Stimulated activated memory B cell treated with anti-CD40 and anti-IgM and Interleukin-4, amounts not matched to agents 10 μg/mL and 1 μg/mL and 100 μg/mL, for 72 hours (primary cell): Measurements from ENCODE around the gene MBOAT2.
"Not testable (repeated sequence)": the region's sequence is repeated elsewhere in the genome, so short reads cannot be mapped to it uniquely, and the experiment has no call there.

Experiments used
- ATAC-seq: fragments of 150-1000 bp; cut with Tn5 transposase; 2 replicates; pipeline ENCODE4 v1.10.0; 2021
- H3K27ac Mint-ChIP-seq: one replicate; pipeline ENCODE4 v1.8.0; 2022; ENCODE audit warnings: mild to moderate bottlenecking, mixed read lengths
- H3K27me3 Mint-ChIP-seq: one replicate; pipeline ENCODE4 v1.8.0; 2022; ENCODE audit warnings: mixed read lengths
- H3K36me3 Mint-ChIP-seq: one replicate; pipeline ENCODE4 v1.8.0; 2022; ENCODE audit warnings: mixed read lengths
- H3K4me1 Mint-ChIP-seq: one replicate; pipeline ENCODE4 v1.8.0; 2022; ENCODE audit warnings: mixed read lengths
- H3K4me3 Mint-ChIP-seq: one replicate; pipeline ENCODE4 v1.8.0; 2022; ENCODE audit warnings: mild to moderate bottlenecking, moderate library complexity, mixed read lengths
- H3K9me3 Mint-ChIP-seq: one replicate; pipeline ENCODE4 v1.8.0; 2022; ENCODE audit warnings: mixed read lengths

Gene MBOAT2

DNA sequence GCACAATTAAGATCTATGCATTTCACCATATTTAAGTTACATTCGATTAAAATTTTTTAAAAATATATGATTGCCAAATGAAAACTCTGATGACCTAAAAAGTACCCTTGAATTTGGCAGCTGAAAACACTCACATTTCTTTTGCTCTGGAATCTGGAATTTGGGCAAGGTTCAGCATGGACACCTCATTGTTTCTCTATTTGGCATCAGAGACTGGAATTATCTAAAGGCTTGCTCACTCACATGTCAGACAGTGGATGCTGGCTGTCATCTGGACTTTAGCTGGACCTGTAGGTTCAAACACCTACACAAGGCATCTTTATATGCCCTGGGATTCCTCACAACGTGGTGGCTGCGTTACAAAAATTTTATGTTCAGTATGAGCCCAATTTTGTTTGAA is 16.1 kb downstream of the MBOAT2 start:
- Mint-ChIP-seq H3K27me3 (peaks cover 7% of the 10 kb centered on the region), H3K4me3 (no peak overlapping the region), H3K27ac (no peak overlapping the region), H3K4me1 (peaks cover 16% of the 10 kb centered on the region), H3K36me3 (no peaks in the 10 kb centered on the region), H3K9me3 (no peaks in the 10 kb centered on the region)
- ATAC-seq: no peak

DNA sequence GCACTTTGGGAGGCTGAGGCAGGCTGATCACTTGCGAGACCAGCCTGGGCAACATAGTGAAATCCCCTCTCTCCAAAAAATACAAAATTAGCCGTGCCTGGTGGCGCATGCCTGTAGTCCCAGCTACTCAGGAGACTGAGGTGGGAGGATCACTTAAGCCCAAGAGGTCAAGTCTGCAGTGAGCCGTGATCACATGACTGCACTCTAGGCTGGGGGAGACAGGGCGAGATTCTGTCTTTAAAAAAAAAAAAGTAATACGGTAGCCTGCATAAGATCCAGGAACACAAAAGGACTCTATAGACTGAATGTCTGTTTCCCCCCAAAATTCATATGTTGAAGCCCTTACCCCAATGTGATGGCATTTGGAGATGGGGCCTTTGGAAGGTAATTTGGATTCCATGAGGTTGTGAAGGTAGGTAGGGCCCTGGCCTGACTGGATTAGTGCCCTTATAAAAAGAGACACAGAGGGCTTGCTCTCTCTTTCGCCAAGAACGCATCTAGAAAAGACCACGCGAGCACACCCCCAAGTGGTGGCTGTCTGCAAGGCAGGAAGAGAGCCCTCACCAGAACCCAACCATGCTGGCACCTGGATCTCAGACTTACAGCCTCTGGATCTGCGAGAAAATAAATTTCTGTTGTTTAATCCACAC is 17.0 kb downstream of the MBOAT2 start:
- Mint-ChIP-seq H3K27ac (no peak overlapping the region), H3K4me3 (no peak overlapping the region)
- no peak for ATAC-seq

DNA sequence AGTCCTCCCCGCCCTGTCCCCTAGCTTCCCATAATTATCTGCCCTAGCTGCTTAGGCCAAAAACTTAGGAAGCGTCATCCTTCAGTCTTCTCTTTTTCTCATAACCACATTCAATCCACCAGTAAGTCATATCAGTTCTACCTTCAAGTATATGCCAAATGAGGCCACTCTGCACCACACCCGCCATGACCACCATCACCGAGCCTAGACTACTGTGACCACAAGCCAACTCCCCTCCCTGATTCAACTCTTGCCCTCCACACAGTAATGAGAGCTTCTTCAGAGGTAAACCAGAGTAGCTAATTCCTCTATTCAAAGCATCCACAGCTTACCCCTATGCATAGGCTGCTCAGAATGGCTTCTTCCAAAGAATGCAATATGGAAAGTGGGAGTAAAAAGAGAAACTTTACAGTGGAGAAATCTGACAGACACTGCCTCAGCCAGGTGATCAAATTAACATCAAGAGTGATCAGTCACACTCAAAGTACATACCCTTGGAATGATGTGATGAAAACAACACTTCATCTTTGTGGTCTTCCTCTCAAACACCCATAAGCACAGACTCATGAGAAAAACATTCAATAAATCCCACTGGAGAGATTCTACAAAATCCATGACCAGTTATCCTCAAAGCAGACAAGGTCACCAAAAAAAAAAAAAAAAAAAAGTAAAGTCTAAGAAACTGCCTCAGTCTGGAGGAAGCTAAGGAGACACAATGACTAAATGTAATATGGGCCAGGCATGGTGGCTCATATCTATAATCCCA is 17.7 kb downstream of the MBOAT2 start:
- Mint-ChIP-seq H3K27me3 (no peaks in the 10 kb centered on the region), H3K27ac (no peak overlapping the region), H3K4me3 (no peak overlapping the region), H3K9me3 (no peaks in the 10 kb centered on the region), H3K4me1 (peaks cover 16% of the 10 kb centered on the region), H3K36me3 (no peaks in the 10 kb centered on the region)
- ATAC-seq: peak; percentile 62

More for the DNA sequence above, 17.0 kb downstream of the MBOAT2 start:
- Mint-ChIP-seq H3K4me1 (peaks cover 16% of the 10 kb centered on the region), H3K36me3 (no peaks in the 10 kb centered on the region), H3K9me3 (no peaks in the 10 kb centered on the region), H3K27me3 (peaks cover under 1% of the 10 kb centered on the region)

DNA sequence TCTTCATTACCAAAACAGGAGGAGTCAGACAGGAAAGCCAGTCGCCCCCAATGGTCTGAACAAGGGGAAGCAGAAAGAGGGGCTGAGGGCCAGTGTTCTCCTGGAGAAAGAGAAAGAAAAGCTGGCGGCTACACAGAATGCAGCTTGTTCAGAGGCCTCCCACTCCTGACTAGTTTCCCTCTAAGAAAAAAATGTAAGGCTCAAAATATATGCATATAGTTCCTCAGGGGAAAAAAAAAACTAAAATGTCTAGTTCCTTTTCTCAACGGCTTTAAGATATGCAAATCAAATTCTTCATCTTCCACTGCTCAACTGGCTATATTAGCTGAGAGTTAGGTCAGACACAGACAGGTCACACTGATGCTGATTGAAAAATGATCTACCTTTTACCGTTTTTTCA is 18.6 kb downstream of the MBOAT2 start:
- ATAC-seq: peak; percentile 65
- H3K36me3 Mint-ChIP-seq: no peaks in the 10 kb centered on the region
- no peaks in the 10 kb centered on the region for H3K27me3 Mint-ChIP-seq
- H3K4me1 Mint-ChIP-seq: peaks cover 16% of the 10 kb centered on the region
- H3K9me3 Mint-ChIP-seq: no peaks in the 10 kb centered on the region
- peak overlapping the region; percentile 21 for H3K4me3 Mint-ChIP-seq
- no peak overlapping the region for H3K27ac Mint-ChIP-seq

DNA sequence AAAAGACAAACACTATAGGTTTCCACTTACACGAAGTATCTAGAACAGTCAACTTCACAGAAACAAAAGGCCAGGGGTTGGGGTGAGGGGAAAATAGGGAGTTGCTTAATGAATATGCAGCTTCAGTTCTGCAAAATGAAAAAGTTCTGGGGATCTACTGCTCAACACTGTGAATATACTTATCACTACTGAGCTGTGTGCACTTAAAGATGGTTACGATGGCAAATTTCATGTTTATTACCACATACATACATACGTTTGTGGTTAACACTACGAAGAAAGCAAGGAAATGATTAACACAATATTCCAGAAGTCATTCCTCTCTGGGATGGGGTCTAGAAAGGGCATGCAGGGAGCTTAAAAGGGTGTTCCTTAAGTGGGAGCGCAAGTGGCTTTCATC is 19.3 kb downstream of the MBOAT2 start:
- peak; percentile 68 for ATAC-seq
- peaks cover 16% of the 10 kb centered on the region for H3K4me1 Mint-ChIP-seq

DNA sequence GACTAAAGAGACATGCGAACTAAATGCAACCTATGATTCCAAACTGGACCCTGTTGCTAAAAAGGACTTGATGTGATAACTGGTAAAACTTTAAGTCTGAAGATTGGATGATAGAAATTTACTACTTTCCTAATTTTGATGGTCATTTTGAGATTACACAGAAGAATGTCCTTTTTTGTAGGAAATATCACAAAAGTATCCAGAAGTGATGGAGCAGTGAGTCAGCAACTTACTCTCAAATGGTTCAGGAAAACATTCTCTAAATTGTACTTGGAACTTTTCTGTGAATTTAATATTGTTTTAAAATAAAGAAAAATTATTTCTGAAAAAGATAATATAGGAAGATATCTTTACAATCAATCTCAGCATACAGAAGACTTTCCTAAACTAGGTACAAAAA is 19.9 kb downstream of the MBOAT2 start:
- Mint-ChIP-seq H3K27me3 (no peaks in the 10 kb centered on the region), H3K4me1 (peaks cover 16% of the 10 kb centered on the region), H3K9me3 (no peaks in the 10 kb centered on the region), H3K4me3 (no peak overlapping the region), H3K36me3 (no peaks in the 10 kb centered on the region), H3K27ac (no peak overlapping the region)
- ATAC-seq: no peak

More for the DNA sequence above, 19.3 kb downstream of the MBOAT2 start:
- Mint-ChIP-seq H3K27me3 (no peaks in the 10 kb centered on the region), H3K4me3 (no peak overlapping the region), H3K36me3 (no peaks in the 10 kb centered on the region), H3K9me3 (no peaks in the 10 kb centered on the region), H3K27ac (no peak overlapping the region)

DNA sequence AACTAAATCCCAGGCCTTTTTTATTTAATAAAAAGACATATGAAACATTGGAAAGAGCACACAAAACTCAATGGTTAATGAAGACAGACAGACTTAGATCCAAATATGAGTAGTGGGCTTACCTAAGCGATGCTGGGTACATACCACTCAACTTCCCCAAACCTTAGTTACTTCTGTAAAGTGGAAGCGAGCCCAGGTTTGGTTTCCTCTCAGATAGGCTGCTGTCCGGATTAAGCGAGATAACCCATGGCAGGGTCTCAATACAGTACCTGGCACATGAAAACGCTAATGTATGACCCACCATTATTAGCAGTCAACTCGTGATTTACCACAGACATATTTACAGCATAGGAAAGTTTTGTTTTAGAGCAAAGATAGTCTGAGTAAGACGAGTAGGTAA is 21.6 kb downstream of the MBOAT2 start:
- Mint-ChIP-seq H3K4me1 (peaks cover 16% of the 10 kb centered on the region), H3K36me3 (no peaks in the 10 kb centered on the region), H3K9me3 (no peaks in the 10 kb centered on the region), H3K27ac (no peak overlapping the region), H3K27me3 (no peaks in the 10 kb centered on the region), H3K4me3 (no peak overlapping the region)
- ATAC-seq: no peak

DNA sequence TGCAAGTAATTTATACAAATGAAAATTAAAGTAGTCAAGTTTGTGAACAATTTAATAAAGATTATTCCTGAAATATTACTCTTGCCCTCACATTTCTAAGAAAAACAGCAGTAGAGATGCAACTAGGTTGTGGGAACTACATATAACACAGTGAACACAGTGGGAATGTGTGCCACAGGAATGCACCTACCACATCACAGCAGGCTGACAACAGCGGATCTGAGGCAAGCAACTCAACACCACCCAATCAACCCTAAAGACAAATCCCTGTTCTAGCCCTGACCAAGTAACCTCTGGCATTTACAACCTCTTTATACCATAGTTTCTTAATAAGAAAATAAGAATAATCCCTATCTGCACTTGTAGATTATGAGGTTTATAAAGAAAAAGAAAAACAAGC is 23.4 kb downstream of the MBOAT2 start:
- H3K36me3 Mint-ChIP-seq: no peaks in the 10 kb centered on the region
- ATAC-seq: no peak
- no peak overlapping the region for H3K4me3 Mint-ChIP-seq
- peaks cover 10% of the 10 kb centered on the region for H3K4me1 Mint-ChIP-seq
- H3K27ac Mint-ChIP-seq: no peak overlapping the region
- H3K9me3 Mint-ChIP-seq: no peaks in the 10 kb centered on the region
- H3K27me3 Mint-ChIP-seq: no peaks in the 10 kb centered on the region

DNA sequence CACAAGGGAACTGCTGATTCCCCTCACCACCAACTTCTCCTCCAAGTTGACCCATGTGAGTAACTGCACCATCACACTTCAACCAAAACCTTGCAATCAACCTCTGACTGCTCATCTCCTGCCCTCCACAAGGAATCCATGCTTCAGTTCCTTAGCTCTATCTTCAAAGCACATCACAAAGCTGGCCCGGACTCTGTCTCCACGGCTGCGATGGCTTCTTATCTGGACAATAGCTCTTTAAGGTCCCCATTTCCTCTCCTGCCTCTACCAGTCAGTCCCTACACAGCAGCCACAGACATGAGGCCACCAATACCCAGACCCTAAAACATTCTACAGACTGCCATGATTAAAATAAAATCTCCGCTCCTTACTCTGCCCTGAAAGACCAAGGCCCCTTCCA is 25.7 kb downstream of the MBOAT2 start:
- H3K27ac Mint-ChIP-seq: no peak overlapping the region

DNA sequence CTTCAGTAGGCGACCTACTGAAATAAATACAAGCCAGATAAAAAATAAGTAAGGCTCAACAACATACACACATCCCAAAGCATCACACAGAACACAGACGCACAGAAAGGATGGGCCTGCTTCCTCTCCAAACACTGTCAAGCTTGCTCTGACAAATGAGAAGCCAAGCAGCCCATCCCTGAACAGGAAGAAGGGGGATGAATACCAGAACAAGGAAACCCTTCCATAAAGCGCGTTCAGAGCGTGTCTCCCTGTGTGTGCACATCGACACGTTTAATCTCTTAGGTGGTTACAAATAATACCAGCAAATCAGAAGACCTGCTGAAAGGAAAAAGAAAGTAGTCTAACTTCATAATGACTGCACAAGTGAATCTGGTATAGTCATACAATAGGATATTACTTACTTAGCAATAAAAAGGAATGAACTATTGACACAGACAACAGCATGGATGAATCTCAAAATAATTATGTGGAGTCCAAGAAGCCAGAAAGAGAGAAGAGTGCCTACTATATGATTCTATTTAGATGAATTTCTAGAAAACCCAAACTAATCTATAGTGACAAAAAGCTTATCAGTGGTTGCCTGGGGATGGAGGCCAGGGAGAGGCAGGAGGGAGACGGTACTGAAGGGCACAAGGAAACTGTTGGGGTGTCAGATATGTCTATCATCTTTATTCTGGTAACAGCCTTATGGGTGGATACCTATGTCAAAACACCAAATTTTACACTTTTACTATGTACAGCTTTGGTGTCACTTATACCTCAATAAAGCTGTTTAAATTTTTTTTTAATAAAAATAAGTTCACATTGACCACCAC is 26.8 kb downstream of the MBOAT2 start:
- no peak for ATAC-seq
- H3K9me3 Mint-ChIP-seq: no peaks in the 10 kb centered on the region
- H3K36me3 Mint-ChIP-seq: no peaks in the 10 kb centered on the region
- H3K4me1 Mint-ChIP-seq: no peaks in the 10 kb centered on the region
- no peak overlapping the region for H3K27ac Mint-ChIP-seq
- no peaks in the 10 kb centered on the region for H3K27me3 Mint-ChIP-seq
- no peak overlapping the region for H3K4me3 Mint-ChIP-seq

More for the DNA sequence above, 25.7 kb downstream of the MBOAT2 start:
- Mint-ChIP-seq H3K36me3 (no peaks in the 10 kb centered on the region), H3K4me1 (no peaks in the 10 kb centered on the region), H3K4me3 (no peak overlapping the region), H3K27me3 (no peaks in the 10 kb centered on the region), H3K9me3 (no peaks in the 10 kb centered on the region)
- no peak for ATAC-seq

DNA sequence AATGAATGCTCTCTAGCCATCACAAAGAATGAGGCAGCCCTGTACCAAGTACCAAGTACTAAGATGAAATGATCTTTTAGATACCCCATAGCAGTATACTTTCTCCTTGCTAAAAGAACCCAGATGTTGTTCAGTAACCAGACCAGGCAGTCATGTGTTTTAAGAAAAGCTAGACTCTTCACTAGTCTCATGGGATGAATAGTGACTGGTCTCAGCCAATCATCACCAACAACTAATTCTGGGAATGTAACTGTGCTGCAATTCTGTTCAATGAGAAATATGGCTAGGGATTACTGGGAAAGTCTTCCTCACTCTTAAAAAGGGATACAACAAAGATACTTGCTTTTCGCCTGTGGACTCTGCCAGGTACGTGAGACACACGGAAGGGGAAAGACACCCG is 29.5 kb downstream of the MBOAT2 start:
- H3K36me3 Mint-ChIP-seq: no peaks in the 10 kb centered on the region
- no peak overlapping the region for H3K27ac Mint-ChIP-seq
- H3K4me1 Mint-ChIP-seq: no peaks in the 10 kb centered on the region
- ATAC-seq: no peak
- no peak overlapping the region for H3K4me3 Mint-ChIP-seq
- no peaks in the 10 kb centered on the region for H3K27me3 Mint-ChIP-seq
- H3K9me3 Mint-ChIP-seq: no peaks in the 10 kb centered on the region

DNA sequence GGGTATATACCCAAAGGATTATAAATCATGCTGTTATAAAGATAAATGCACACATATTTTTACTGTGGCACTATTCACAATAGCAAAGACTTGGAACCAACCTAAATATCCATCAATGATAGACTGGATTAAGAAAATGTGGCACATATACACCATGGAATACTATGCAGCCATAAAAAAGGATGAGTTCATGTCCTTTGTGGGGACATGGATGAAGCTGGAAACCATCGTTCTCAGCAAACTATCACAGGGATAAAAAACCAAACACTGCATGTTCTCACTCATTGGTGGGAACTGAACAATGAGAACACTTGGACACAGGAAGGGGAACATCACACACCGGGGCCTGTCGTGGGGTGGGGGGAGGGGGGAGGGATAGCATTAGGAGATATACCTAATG is 30.5 kb downstream of the MBOAT2 start:
- H3K4me1 Mint-ChIP-seq, ATAC-seq, H3K36me3 Mint-ChIP-seq, H3K9me3 Mint-ChIP-seq, H3K27ac Mint-ChIP-seq, H3K27me3 Mint-ChIP-seq, H3K4me3 Mint-ChIP-seq: not testable (repeated sequence)

DNA sequence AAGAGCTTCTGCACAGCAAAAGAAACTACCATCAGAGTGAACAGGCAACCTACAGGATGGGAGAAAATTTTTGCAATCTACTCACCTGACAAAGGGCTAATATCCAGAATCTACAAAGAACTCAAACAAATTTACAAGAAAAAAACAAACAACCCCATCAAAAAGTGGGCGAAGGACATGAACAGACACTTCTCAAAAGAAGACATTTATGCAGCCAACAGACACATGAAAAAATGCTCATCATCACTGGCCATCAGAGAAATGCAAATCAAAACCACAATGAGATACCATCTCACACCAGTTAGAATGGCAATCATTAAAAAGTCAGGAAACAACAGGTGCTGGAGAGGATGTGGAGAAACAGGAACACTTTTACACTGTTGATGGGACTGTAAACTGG is 30.9 kb downstream of the MBOAT2 start:
- not testable (repeated sequence) for H3K4me1 Mint-ChIP-seq, ATAC-seq, H3K27me3 Mint-ChIP-seq, H3K27ac Mint-ChIP-seq, H3K36me3 Mint-ChIP-seq, H3K4me3 Mint-ChIP-seq, H3K9me3 Mint-ChIP-seq

DNA sequence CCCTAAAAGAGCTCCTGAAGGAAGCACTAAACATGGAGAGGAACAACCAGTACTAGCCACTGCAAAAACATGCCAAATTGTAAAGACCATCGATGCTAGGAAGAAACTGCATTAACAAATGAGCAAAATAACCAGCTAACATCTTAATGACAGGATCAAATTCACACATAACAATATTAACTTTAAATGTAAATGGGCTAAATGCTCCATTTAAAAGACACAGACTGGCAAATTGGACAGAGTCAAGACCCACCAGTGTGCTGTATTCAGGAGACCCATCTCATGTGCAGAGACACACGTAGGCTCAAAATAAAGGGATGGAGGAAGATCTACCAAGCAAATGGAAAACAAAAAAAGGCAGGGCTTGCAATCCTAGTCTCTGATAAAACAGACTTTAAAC is 34.1 kb downstream of the MBOAT2 start:
- not testable (repeated sequence) for H3K27ac Mint-ChIP-seq, H3K36me3 Mint-ChIP-seq, H3K27me3 Mint-ChIP-seq, H3K4me1 Mint-ChIP-seq, H3K4me3 Mint-ChIP-seq, ATAC-seq, H3K9me3 Mint-ChIP-seq

DNA sequence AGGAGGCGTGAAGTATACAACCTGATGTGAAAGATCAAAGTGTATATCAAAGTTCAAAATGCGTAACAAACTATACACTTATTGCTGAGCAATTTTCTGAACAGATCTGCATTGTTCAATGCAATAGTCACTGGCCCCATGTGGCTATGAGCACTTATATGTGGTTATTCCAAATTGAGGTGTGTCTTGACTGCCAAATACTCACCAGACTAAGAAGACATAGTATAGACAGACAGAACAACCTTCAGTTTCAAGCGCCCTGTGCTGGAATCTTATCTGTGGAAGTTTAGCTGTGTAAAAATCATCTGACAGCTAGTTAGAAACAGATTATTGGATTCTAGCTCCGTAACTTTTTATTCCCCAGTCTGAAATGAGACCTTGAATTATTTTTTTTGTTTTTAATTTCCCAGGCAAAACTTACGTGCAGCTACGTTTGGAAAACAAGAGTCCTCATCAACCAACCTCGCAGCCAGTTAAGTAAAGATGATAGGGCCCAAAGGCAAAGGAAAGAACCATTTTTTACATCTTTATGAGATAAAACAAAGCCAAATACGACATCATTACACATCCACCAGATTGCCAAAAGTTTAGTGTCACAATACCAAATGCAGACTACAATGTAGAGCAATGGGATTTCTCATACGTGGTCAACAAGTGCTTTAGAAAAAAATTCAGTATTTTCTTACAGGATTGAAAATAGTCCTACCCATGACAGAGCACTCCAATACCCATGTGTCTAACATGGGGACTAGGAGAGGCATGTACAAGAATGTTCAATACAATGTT is 37.2 kb downstream of the MBOAT2 start:
- H3K27ac Mint-ChIP-seq: no peak overlapping the region
- no peak overlapping the region for H3K4me3 Mint-ChIP-seq
- H3K36me3 Mint-ChIP-seq: no peaks in the 10 kb centered on the region
- no peak for ATAC-seq
- no peaks in the 10 kb centered on the region for H3K4me1 Mint-ChIP-seq
- H3K9me3 Mint-ChIP-seq: peaks cover 5% of the 10 kb centered on the region
- H3K27me3 Mint-ChIP-seq: no peaks in the 10 kb centered on the region
